CD4-positive, alpha-beta memory T cell (primary cell): ENCODE measurements around the gene ZNF70. TPM values are rescaled to one million over a fixed set of nuclear protein-coding genes. Genes with fewer than 3 reads are reported as not detected.

Experiments used
- CTCF ChIA-PET: fragments of 350-600 bp; sonication (Branson Sonifier 250); formaldehyde crosslinking; loops from one replicate; lab custom pipeline; 2021; ENCODE audit warnings: inconsistent platforms; ENCODE audit not compliant: partially characterized antibody; lab: Charles Lee
- POLR2A ChIA-PET: fragments of 350-600 bp; sonication (Branson Sonifier 250); formaldehyde crosslinking; loops from one replicate; lab custom pipeline; 2021; ENCODE audit not compliant: partially characterized antibody; lab: Charles Lee
- DNase-seq, 5 donors: peaks; one replicate each; pipeline versions ENCODE4 v3.0.0 to v3.0.0-alpha.2; 2020 to 2022; ENCODE audit warnings: mixed read lengths in 1 of 5
- H3K27ac ChIP-seq: one replicate; pipeline ENCODE4 v1.7.0; 2013; ENCODE audit warnings: low read depth, low read length
- H3K27me3 ChIP-seq: 2 replicates; pipeline ENCODE4 v1.7.0; 2013; ENCODE audit warnings: mild to moderate bottlenecking, low read length, moderate library complexity; ENCODE audit not compliant: insufficient read depth
- H3K36me3 ChIP-seq: 2 replicates; pipeline ENCODE4 v1.7.0; 2013; ENCODE audit warnings: mild to moderate bottlenecking, low read length, moderate library complexity; ENCODE audit not compliant: insufficient read depth
- H3K4me1 ChIP-seq: 2 replicates; pipeline ENCODE4 v1.7.0; 2013; ENCODE audit warnings: mild to moderate bottlenecking, low read length, moderate library complexity; ENCODE audit not compliant: insufficient read depth
- H3K4me3 ChIP-seq, 2 donors: one replicate each; pipeline ENCODE4 v1.7.0; 2013; ENCODE audit warnings: low read length in 2 of 2, mild to moderate bottlenecking in 1 of 2
- H3K9me3 ChIP-seq, 2 donors: one replicate each; pipeline ENCODE4 v1.7.0; 2013; ENCODE audit warnings: low read length in 2 of 2, control low read depth in 1 of 2; ENCODE audit not compliant: control insufficient read depth in 1 of 2
- H3K27ac Mint-ChIP-seq, 7 donors: one replicate each; pipeline ENCODE4 v1.8.0; 2020 to 2021; ENCODE audit warnings: mixed read lengths in 7 of 7, mild to moderate bottlenecking in 6 of 7, inconsistent platforms in 3 of 7, moderate library complexity in 3 of 7
- H3K27me3 Mint-ChIP-seq, 2 donors: one replicate each; pipeline ENCODE4 v1.8.0; 2020 to 2021; ENCODE audit warnings: mixed read lengths in 2 of 2
- H3K36me3 Mint-ChIP-seq, 2 donors: one replicate each; pipeline ENCODE4 v1.8.0; 2020 to 2021; ENCODE audit warnings: mixed read lengths in 2 of 2, inconsistent platforms in 1 of 2, mild to moderate bottlenecking in 1 of 2
- H3K4me1 Mint-ChIP-seq, 4 donors: one replicate each; pipeline ENCODE4 v1.8.0; 2020 to 2021; ENCODE audit warnings: mixed read lengths in 4 of 4, mild to moderate bottlenecking in 1 of 4
- H3K4me3 Mint-ChIP-seq, 8 donors: one replicate each; pipeline ENCODE4 v1.8.0; 2020 to 2021; ENCODE audit warnings: mixed read lengths in 8 of 8, mild to moderate bottlenecking in 7 of 8, moderate library complexity in 6 of 8, inconsistent platforms in 3 of 8
- H3K9me3 Mint-ChIP-seq, 8 donors: one replicate each; pipeline ENCODE4 v1.8.0; 2020 to 2021; ENCODE audit warnings: mixed read lengths in 8 of 8, mild to moderate bottlenecking in 5 of 8, inconsistent platforms in 3 of 8, moderate library complexity in 1 of 8
- intact Hi-C: fragments of 100-400 bp; cut with micrococcal nuclease; formaldehyde crosslinking; loops from one replicate; pipeline ENCODE4 v1.15.1; 2023
- polyA plus RNA-seq, 2 donors: library from polyadenylated mRNA; unstranded; fragments of 300-500 nt; fragmentation: Illumina TruSeq; gene quantifications; one replicate each; pipeline ENCODE4 v1.2.3, GENCODE V29; 2021
- total RNA-seq, 2 experiments: library from RNA; stranded (reverse); gene quantifications; one replicate each; pipeline ENCODE4 v1.2.3, GENCODE V29; 2021

ZNF70 gene
- total and polyA plus RNA-seq, 4 experiments from 2014 or later, result 0.37 to 7.4 (median 6.4) TPM; not detected in 1

GRCh38 chr22:23722160-23722559, 28.8 kb downstream of the ZNF70 start:
- H3K36me3 Mint-ChIP-seq, result no peaks in the 10 kb centered on the region
- peaks cover 2 to 5% (median 3%) of the 10 kb centered on the region in 4 donors for H3K4me1 Mint-ChIP-seq
- intact Hi-C loops, result no loop called here
- Histone ChIP-seq H3K4me1 (peaks cover 4% of the 10 kb centered on the region), H3K27me3 (no peaks in the 10 kb centered on the region), H3K27ac (no peak overlapping the region), H3K9me3 (no peaks in the 10 kb centered on the region), H3K36me3 (no peaks in the 10 kb centered on the region), H3K4me3 (no peak overlapping the region)
- DNase-seq, result no peak
- no peak overlapping the region for H3K4me3 Mint-ChIP-seq
- peaks cover 0 to 2% (median 0%) of the 10 kb centered on the region in 8 donors for H3K9me3 Mint-ChIP-seq
- no peak overlapping the region for H3K27ac Mint-ChIP-seq
- CTCF ChIA-PET, result no interaction called here
- peaks cover 5 to 9% of the 10 kb centered on the region in 2 donors for H3K27me3 Mint-ChIP-seq
- POLR2A ChIA-PET, result no interaction called here

- H3K9me3 Mint-ChIP-seq, result peaks cover 0 to 2% (median 0%) of the 10 kb centered on the region in 8 donors
- peaks cover 0 to 6% of the 10 kb centered on the region in 2 donors for H3K27me3 Mint-ChIP-seq
- no peaks in the 10 kb centered on the region for H3K36me3 Mint-ChIP-seq
- ChIA-PET POLR2A (no interaction called here), CTCF (interaction anchor here (0.8 to 1.5 kb wide), 2 partner anchors 46 to 126 kb away, joined by 3 read pairs; no protein-coding TSS in a partner anchor)
- no peak overlapping the region for H3K27ac Mint-ChIP-seq
- no peaks in the 10 kb centered on the region for H3K27me3 ChIP-seq
- no peak overlapping the region for H3K27ac ChIP-seq
- no peak for DNase-seq
- H3K4me1 ChIP-seq, result peaks cover 12% of the 10 kb centered on the region
- no peak overlapping the region for H3K4me3 ChIP-seq
- H3K4me1 Mint-ChIP-seq, result peaks cover 4 to 13% (median 5%) of the 10 kb centered on the region in 4 donors
- H3K36me3 ChIP-seq, result no peaks in the 10 kb centered on the region
- no peak overlapping the region for H3K4me3 Mint-ChIP-seq
- H3K9me3 ChIP-seq, result no peaks in the 10 kb centered on the region
- intact Hi-C loops, result no loop called here
These were observed 30.1 kb downstream of the ZNF70 start for GRCh38 chr22:23720855-23721254.

GRCh38 chr22:23718371-23719165, 32.3 kb downstream of the ZNF70 start:
- ChIA-PET POLR2A (interaction anchor here (1.0 to 3.2 kb wide), 4 partner anchors 21 to 69 kb away, joined by 3 to 76 read pairs (median 10); partner anchors contain the start of genes SMARCB1 and ZNF70), CTCF (interaction anchor here (0.6 to 0.9 kb wide), 2 partner anchors 32 to 39 kb away, joined by 3 read pairs; partner anchors contain the start of gene ZNF70)
- Histone ChIP-seq H3K27me3 (no peaks in the 10 kb centered on the region), H3K4me1 (peaks cover 21% of the 10 kb centered on the region), H3K4me3 (no peak overlapping the region), H3K27ac (no peak overlapping the region), H3K36me3 (peaks cover 10% of the 10 kb centered on the region), H3K9me3 (no peaks in the 10 kb centered on the region)
- Mint-ChIP-seq H3K36me3 (peaks cover 6 to 10% of the 10 kb centered on the region in 2 donors), H3K27ac (peak overlapping the region in 2 of 7 donors; percentile 63 to 75), H3K4me1 (peaks cover 7 to 28% (median 13%) of the 10 kb centered on the region in 4 donors), H3K27me3 (peaks cover 0 to 2% of the 10 kb centered on the region in 2 donors), H3K4me3 (peak overlapping the region in 5 of 8 donors; percentile 15 to 54 (median 34)), H3K9me3 (peaks cover 0 to 2% (median 0%) of the 10 kb centered on the region in 8 donors)
- DNase-seq, result no peak
- intact Hi-C loops, result loop anchor here (5.0 kb wide), 3 partner anchors 34 to 119 kb away; partner anchors contain the start of genes DERL3, SMARCB1, VPREB3 and ZNF70

GRCh38 chr22:23716811-23717801, 33.8 kb downstream of the ZNF70 start:
- H3K9me3 ChIP-seq, result no peaks in the 10 kb centered on the region
- H3K36me3 ChIP-seq, result peaks cover 20% of the 10 kb centered on the region
- Mint-ChIP-seq H3K4me3 (peak overlapping the region; percentile 73 to 87 (median 84)), H3K27me3 (no peaks in the 10 kb centered on the region), H3K9me3 (no peaks in the 10 kb centered on the region), H3K27ac (peak overlapping the region; percentile 60 to 93 (median 87)), H3K36me3 (peaks cover 6 to 18% of the 10 kb centered on the region in 2 donors), H3K4me1 (peaks cover 7 to 28% (median 13%) of the 10 kb centered on the region in 4 donors)
- H3K27ac ChIP-seq, result peak overlapping the region; percentile 77
- H3K4me1 ChIP-seq, result peaks cover 21% of the 10 kb centered on the region
- CTCF ChIA-PET, result interaction anchor here (1.4 to 2.4 kb wide), 2 partner anchors 21 to 132 kb away, joined by 7 to 8 read pairs; no protein-coding TSS in a partner anchor
- H3K27me3 ChIP-seq, result no peaks in the 10 kb centered on the region
- POLR2A ChIA-PET, result interaction anchor here (0.7 to 3.2 kb wide), 9 partner anchors 15 to 197 kb away, joined by 3 to 76 read pairs (median 4); partner anchors contain the start of genes SLC2A11, SMARCB1, VPREB3 and ZNF70
- peak overlapping the region; percentile 62 to 69 for H3K4me3 ChIP-seq
- peak; percentile 77 to 83 (median 81) for DNase-seq
- intact Hi-C loops, result loop anchor here (2.0 to 5.0 kb wide), 4 partner anchors 20 to 120 kb away; partner anchors contain the start of genes DERL3, SMARCB1, VPREB3 and ZNF70

- ChIA-PET CTCF (interaction anchor here (2.4 kb wide), 1 partner anchor 134 kb away, joined by 7 read pairs; no protein-coding TSS in a partner anchor), POLR2A (interaction anchor here (2.0 to 3.2 kb wide), 3 partner anchors 18 to 35 kb away, joined by 7 to 76 read pairs (median 14); partner anchors contain the start of gene ZNF70)
- Mint-ChIP-seq H3K9me3 (no peaks in the 10 kb centered on the region), H3K4me3 (peak overlapping the region; percentile 68 to 86 (median 78)), H3K27ac (peak overlapping the region in 6 of 7 donors; percentile 24 to 81 (median 64)), H3K4me1 (peaks cover 10 to 28% (median 18%) of the 10 kb centered on the region in 4 donors), H3K36me3 (peaks cover 13 to 29% of the 10 kb centered on the region in 2 donors), H3K27me3 (no peaks in the 10 kb centered on the region)
- no peak for DNase-seq
- H3K4me3 ChIP-seq, result peak overlapping the region in 1 of 2 donors; percentile 62
- peak overlapping the region; percentile 77 for H3K27ac ChIP-seq
- intact Hi-C loops, result loop anchor here (2.0 to 5.0 kb wide), 4 partner anchors 19 to 121 kb away; partner anchors contain the start of genes DERL3, SMARCB1, VPREB3 and ZNF70
- H3K9me3 ChIP-seq, result no peaks in the 10 kb centered on the region
- peaks cover 21% of the 10 kb centered on the region for H3K4me1 ChIP-seq
- no peaks in the 10 kb centered on the region for H3K27me3 ChIP-seq
- peaks cover 30% of the 10 kb centered on the region for H3K36me3 ChIP-seq
These were observed 35.0 kb downstream of the ZNF70 start for GRCh38 chr22:23715806-23716375.
